Femur (tissue), 1 donor: ENCODE measurements around the gene ANKLE2.
"Not testable (repeated sequence)": the region's sequence is repeated elsewhere in the genome, so short reads cannot be mapped to it uniquely, and the experiment has no call there.

Source experiments
- DNase-seq: peaks from one replicate; pipeline ENCODE4 v3.0.0-alpha.2; 2017

The ANKLE2 gene

DNA sequence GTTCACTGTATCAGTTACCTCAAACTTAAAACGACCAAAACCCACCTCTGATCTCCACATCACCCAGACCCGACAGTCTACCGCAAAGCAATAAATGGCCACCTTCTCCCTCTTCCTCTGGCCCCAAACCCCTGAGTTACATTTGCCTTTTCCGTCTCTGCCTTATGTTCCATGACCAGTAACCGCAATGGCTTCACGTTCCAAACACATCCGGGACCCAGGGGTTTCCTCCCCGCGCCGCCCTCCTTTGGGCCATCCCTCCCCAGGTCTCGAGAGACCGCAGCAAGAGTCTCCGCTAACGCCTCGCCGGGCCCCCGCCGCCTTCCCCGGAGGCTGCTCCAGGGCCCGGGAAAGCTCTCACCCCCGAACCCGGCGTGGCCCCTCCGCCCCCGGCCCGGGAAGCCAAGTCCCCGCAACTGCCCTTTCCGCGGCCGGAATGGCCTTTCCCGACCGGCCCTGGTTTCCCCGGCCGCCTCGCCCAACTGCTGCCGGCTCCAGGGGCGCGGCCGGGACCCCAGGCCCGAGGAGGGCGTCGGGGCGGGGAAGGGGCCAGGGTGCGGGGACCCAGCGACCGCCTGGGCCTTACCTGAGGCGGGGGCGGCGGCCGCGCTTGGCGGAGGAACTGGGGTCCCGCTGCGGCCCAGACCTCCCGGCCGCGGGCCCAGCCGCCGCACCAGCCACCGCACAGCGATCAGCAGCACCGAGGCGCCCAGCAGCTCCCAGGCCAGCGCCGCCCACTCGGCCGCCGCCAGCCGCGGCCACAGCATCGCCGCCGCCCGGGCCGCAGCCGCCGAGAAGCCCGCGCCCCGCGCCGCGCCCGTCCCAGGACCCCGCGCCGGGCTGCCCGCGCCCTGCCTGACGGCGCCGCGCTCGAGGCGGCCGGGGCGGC lies at the start of gene ANKLE2:
ANKLE2 (minus strand) TSS at position 801 of the 889 bp plus-strand sequence; CDS start at position 767, 34 bp downstream.
- DNase-seq, result peak; percentile 72

DNA sequence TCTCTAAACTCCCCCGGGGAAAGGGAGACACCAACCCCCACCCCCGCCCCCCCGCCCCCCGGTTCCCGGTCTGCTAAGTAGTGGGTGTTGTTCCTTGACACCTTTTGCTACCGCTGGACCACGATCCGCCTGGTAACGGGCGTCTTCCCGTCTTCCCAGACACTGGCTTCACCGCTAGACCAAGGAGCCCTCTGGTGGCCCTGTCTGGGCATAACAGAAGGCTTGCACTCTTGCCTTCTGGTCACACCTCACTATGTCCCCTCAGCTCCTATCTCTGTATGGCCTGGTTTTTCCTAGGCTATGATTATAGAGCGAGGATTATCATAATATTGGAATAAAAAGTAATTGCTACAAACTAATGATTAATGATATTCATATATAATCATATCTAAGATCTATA lies 47.8 kb upstream of the ANKLE2 start:
- DNase-seq, result not testable (repeated sequence)

- no peak for DNase-seq
Observed at GRCh38 chr12:132807295-132808092, 45.9 kb upstream of the ANKLE2 start.

- DNase-seq, result no peak
Observed at GRCh38 chr12:132806857-132807256, 45.2 kb upstream of the ANKLE2 start.

DNA sequence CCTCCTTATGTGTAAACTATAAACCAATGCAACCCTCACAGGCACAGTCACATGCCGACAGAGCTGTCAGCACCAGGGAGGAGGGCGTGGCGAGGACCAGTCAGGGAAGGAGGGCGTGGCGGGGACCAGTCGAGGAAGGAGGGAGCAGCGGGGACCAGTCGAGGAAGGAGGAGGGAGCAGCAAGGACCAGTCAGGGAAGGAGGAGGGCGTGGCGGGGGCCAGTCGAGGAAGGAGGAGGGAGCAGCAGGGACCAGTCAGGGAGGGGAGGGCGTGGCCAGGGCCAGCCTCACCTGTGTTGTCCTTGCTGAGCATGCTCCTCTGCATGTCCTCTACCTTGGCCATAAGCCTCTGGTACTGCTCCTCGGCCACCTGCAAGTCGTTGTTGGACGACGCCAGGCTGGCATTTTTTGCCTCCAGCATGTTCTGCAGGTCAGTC lies 42.8 kb upstream of the ANKLE2 start:
- no peak for DNase-seq

DNA sequence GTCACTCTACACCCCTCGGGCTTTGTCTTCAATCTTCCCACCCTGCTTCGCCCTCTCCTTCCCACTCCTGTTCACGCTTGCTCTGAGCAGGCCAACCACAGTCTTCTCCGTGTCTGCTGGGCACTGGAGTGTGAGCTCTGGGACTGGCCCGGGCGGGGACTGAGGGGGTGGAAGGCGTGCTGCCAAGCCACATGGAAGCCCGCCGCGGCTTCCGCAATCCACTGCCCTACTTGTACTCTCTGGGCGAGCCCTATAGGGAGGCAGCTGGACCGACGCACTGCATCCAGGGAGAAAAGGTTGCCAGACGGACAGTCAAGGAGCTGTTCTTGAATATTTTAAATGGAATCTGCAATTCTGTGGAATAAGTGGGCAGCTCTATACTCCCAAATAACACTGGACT lies 42.3 kb upstream of the ANKLE2 start:
- peak; percentile 46 for DNase-seq

DNA sequence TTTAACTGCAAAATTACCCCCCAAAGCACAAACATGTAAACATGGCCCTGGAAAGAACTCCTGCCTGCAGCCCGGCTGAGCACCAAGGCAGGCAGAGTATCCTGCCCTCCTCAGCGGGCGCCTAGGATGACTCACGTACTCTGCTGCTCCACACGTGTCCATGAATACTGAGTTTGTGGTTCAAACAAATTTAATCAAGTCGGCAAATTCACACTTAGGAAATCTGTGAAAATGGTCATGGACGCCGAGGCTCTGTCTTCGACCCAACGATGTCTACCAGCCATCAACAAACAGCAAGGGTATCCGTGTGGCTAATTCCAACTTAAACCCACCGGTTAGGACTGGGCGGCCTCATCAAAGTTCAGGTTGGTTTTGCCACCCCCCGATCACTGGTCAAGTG lies 41.5 kb upstream of the ANKLE2 start:
- DNase-seq, result no peak

DNA sequence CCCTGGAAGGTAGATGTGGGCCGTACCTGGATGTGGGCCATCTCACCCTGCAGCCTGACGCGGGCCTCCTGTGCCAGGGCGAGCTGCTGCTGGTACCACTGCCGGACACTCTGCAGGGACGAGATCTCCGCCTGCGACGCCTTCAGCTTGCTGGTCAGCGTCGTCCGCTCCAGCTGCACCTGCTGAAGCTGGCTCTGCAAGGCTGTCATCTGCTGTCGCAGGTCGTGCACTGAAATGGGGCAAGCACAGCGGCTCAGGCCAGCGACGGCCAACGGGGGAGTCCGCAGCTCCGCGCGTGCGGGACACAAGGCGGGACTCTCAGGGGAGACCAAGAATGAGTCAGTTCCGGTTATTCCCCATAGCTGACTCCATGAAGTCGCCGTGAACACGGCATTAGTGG lies 40.1 kb upstream of the ANKLE2 start:
- DNase-seq, result no peak

GRCh38 chr12:132798836-132799235 lies 37.2 kb upstream of the ANKLE2 start:
- DNase-seq, result no peak

- DNase-seq, result no peak
Observed at GRCh38 chr12:132797820-132798570, 36.4 kb upstream of the ANKLE2 start.

GRCh38 chr12:132795847-132796246 lies 34.2 kb upstream of the ANKLE2 start:
- DNase-seq, result no peak

GRCh38 chr12:132791940-132792339 lies 30.3 kb upstream of the ANKLE2 start:
- not testable (repeated sequence) for DNase-seq

- no peak for DNase-seq
Observed at GRCh38 chr12:132789099-132789471, 27.5 kb upstream of the ANKLE2 start.

DNA sequence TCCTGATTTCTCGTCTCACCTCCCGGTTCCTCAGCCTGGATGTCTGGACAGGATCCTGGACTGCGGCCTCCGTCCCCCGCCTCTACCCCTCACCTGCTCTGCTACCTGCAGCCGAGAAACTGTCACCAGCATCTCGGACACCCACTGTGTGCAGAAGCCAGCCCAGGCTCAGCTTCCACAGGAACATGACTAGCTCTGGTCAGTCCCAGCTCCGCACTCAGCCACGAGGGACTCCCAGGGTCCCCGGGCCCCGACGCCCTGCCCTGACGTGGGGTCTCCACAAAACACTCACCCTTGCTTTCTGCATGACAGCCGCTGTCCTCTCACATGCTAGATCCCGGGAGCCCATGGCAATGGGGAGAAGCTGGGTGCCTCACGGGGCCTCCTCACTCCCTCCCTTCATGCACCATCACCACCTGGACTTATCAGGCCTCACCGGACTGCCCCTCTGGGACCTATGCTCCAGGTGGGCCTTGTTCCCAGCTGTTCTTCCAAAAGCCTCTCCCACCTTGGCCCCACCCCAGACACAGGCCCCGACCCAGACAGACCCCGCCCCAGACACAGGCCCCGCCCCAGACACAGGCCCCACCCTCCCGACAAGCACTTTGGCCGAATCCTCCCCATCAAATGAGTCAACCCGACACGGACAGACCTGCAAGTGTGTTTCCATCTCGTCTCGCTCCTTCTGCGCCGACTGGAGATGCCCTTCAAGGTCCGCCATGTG lies 26.9 kb upstream of the ANKLE2 start:
- no peak for DNase-seq

- DNase-seq, result no peak
Observed at GRCh38 chr12:132787877-132788276, 26.2 kb upstream of the ANKLE2 start.

GRCh38 chr12:132786192-132786591 lies 24.6 kb upstream of the ANKLE2 start:
- no peak for DNase-seq

DNA sequence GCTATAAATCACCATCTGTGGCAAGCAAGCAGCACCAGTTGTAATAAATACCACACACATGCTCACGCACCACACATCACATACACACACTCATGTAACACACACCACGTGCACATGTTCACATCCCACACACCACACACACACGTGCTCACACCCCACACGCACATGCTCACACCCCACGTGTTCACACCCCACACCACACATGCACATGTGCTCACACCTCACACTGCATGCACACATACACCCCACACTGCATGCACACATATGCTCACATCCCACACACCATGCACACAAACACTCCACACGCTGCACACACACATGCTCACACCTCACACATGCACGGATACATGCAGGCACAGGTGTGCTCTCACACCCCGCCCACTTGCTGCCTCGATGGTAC lies 22.9 kb upstream of the ANKLE2 start:
- no peak for DNase-seq

DNA sequence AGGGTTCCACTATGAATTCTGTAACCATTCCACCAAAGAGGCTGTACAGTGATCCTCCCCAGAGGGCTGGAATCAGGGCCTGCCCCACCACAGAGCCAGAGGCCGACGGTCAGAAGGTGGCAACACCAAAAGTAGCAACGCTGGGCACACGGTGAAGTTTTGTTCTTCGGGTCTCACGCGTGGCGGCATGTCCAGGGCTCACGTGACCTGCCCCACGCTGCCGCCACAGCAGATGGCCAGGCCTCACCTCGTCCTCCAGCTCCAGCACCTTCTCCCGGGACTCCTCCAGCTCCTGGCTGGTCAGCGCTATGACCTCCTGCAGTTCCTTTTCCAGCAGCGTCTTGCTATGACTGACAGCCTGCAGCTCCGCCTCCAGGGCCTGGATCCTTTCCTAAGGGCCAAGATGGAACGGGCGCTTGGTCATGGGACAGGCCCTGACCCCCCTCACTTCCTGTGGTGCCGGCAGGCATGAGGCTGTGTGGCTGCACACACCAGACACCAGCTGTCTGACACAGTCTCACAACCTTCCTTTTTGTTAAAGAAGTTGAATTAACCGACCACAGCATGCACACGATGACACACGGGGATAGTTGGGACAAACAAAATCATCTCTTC lies 22.4 kb upstream of the ANKLE2 start:
- DNase-seq, result no peak

GRCh38 chr12:132781938-132782337 lies 20.3 kb upstream of the ANKLE2 start:
- DNase-seq, result no peak

DNA sequence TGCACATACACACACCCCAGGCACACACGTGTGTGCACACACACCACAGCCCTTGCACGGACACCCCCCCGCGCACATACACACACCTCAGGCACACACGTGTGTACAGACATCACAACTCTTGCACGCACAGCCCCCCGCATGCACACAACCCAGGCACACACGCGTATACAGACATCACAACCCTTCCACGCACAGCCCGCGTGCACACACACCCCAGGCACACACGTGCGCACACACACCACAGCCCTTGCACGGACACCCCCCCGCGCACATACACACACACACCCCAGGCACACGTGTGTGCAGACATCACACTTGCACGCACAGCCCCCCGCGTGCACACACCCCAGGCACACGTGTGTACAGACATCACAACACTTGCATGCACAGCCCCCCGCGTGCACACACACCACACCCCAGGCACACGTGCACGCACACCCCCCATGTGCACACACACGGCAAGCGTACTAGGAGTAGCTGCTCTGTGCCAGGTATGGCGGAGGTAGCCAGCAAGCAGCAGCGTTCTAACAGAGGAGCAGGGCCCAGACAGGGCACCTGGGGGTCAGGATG lies 18.2 kb upstream of the ANKLE2 start:
- DNase-seq, result no peak

DNA sequence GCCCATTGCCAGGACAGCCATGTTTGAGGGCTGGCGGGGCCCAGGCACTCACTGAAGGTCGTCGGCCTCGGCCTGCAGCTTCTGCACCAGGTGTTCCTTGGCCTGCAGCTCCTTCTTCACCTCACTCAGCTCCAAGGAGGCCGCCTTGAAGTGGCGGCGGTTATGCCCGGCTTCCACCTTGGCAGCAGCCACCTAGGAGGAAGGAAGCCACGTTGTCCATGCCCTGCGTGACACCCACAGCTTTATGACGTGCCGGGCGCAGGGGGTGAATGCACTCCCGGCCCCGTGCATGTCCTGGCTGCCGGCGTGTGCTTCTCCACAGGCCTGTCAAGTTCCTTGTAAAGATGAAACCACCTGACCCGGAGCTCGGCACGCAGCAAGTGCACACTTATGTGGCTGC lies 16.0 kb upstream of the ANKLE2 start:
- DNase-seq, result no peak
